ENCODE data around the gene ADAMTSL1.

The ADAMTSL1 gene

DNA sequence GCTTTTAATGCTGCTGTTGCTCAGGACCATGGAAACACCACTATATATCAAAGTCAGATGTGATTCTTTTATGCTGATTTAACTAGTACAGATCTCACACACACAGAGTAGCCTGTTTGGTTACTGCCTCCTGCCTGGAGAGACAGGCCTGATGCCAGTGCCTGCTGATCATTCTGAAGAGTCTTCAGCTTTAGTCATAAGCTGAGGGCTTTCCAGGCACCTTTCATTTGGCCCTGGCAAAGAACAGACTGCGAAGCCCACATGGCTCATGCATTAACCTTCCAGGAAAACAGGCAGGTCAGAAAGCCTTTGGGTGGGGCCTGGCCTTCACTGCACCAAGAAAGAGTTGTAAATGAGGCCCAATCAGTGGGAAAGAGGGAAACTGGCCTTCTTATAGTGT, 414.3 kb downstream of the ADAMTSL1 start:
- DNase-seq: no peak

DNA sequence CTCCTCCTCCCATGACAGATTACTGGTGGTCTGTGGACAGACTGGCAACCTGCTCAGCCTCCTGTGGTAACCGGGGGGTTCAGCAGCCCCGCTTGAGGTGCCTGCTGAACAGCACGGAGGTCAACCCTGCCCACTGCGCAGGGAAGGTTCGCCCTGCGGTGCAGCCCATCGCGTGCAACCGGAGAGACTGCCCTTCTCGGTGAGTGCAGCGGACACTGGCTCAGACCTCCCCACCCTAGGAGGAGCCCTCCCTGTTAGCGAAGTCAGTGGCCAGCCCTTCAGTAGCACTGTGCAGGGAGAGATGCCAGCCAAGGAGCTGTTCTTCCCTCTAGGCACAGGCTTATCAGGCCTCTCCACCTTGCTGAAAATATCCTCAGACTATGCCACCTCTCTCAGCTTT, 415.6 kb downstream of the ADAMTSL1 start:
- DNase-seq: no peak

DNA sequence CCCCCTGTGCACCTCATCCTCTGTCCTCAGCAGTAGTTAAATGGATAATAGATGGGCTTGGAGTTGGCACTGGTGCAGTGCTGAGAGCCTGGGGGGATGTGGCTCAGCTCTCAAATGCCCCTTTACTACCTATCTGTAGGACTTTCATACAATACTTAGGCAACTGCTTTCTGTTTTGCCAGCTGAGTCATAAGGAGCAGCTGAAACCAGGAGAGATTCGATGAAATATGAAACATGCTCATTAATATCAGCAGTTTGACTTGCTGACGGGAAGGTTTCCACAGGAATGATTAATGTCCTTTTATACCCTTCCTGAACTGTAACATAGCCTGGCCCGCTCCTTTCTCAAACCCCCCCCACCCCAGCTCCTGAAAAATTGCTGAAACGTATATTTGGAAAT, 416.4 kb downstream of the ADAMTSL1 start:
- DNase-seq: no peak

DNA sequence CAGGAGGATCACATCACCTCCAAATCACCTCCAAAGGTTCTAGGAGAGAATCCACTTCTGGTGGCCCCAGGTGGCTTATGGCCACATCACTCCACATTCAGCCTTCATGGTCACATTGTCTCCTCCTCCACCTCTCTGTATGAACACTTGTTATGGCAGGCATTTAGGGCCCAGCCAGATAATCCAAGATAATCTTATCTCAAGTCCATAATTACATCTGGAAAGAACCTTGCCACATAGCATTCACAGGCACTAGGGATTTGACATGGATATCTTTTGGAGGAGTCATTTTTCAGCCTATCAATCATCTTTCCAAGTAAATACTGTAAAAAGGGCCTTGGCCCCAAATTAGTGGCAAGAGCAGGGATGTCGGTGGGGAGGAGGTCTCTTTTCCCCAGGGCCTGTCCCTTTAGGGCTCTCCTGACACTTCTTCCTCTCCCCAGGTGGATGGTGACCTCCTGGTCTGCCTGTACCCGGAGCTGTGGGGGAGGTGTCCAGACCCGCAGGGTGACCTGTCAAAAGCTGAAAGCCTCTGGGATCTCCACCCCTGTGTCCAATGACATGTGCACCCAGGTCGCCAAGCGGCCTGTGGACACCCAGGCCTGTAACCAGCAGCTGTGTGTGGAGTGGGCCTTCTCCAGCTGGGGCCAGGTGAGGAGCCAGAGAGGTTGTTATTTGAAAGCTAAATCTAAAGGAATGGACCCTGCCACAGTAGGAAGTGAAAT, 418.2 kb downstream of the ADAMTSL1 start:
- DNase-seq: no peak

DNA sequence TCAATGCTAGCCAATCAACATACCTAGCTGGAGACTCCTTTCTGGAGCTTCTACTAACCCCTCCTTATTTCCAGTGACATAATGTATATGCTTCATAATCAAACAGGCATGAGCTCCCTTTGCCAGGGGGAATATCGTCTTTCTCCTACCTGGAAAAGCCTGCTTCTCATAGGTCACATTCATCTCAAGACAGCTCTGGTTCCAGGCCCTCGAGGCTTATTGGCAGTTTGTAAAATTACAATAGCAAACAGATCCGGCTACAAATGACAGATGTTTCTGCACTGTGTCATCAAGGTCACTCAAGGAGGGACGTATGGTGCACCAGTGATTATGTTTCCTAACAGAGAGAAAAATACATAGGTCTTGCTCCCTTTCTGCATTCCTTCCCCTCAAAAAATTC, 419.1 kb downstream of the ADAMTSL1 start:
- no peak for DNase-seq

DNA sequence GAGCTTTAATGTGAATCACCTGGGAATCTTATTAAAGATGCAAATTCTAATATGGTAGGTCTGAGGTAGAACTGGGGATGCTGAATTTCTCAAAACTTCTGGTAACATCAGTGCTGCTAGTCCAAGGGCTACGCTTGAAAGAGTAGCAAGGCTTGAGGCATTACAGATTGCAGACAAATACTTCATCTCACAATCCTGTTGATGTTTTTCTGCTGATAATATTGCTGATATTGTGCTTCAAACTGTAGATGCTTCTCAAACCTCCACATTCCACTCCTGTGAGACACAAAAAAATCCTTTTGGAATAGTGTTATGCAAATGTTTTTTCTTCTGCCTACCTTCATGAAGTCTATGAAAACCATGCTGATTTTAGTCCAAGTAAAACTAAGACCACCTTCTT, 419.5 kb downstream of the ADAMTSL1 start:
- DNase-seq: no peak

DNA sequence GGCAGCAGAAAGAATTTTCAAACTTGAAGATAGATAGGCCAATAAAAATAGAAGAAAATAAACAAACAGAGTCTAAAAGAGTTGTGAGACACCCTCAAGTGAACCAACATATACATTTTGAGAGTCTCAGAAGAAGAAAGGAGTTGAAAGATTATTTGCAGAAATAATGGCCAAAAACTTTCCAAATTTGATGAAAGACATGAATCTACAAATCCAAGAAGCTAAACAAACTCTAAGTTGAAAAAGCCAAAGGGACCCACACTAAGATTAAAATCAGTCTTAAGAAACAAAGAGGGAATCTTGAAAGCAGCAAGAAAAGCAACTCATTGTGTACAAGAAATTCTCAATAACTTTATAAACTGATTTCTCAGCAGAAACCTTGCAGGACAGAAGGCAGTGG, 422.1 kb downstream of the ADAMTSL1 start:
- DNase-seq: no peak

DNA sequence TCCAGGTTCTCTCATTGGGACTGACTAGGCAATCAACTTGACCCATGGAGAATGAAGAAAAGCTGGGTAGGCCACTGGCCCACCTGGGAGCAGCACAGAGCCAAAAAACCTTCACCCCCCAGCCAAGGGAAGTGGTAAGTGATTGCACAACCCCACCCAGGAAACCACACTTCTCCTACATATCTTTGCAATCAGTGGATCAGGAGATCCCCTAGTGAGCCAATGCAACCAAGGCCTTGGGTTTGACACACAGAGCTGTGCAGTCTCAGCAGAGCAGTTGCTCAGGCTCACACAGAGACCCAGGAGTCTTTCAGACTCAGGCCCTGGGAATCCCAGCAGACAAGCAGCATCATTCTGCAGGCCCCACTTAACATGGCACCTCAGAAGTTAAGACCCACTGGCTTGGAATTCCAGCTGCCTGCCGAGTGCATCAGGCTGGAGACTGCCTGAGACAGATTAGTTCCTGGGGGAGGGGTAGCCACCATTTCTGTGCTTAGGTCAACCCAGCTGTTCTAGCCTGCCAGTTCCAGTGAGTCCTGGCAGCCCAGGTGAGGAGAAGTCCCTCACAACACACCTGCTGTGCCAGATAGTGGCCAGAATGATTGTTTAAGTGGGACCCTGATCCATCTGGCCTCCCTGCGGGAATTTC, 422.7 kb downstream of the ADAMTSL1 start:
- DNase-seq: no peak

DNA sequence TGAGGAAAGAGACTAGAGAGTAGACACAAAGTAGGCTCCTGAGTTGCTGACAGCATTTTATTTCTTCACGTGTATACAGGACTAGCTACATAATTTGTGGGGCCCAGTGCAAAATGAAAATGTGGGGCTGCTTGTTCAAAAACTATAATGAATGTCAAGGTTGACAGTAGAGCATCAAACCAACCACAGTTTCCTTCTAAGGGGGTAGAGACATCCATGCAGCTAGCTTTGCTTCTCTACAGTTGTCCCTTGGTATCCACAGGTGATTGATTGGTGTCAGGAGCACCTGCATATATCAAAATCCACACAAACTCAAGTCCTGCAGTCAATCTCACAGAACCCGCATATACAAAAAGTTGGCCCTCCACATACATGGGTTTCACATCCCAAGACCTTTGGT, 429.5 kb downstream of the ADAMTSL1 start:
- no peak for DNase-seq

DNA sequence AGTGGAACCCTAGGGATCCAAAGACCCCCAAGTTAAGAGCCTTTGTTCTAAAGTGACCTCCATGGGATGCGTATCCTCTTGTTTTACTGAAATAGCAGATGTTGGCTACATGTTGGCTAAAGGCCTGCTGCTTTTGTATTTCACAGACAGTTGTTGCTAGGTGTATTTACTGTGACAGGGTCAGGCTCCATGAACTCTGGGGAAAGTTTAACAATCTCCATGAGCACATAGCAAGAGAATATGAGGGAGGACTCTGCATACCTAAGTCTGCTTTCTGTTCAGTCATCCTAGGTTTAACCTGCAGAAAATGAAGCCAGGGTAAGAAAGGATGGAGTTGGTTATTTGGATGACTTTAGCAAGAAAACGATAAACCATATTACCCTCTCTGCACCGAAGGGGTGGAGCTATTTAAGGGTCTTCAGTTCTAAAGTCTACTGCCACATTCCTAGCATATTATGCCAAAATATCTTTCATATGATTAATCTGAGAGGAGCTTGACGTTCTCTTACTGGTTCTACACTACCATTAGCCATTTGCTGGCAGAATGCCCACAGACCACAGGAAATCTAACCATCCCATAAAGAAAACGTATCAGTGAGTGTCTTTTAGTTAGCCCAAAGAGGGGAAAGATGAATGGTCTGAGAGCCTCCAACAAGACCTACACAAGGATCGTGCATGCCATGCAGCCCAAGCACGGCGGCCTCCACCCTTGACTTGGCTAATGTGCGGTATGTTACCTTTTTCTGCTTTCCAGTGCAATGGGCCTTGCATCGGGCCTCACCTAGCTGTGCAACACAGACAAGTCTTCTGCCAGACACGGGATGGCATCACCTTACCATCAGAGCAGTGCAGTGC, 431.3 kb downstream of the ADAMTSL1 start:
- DNase-seq: no peak

DNA sequence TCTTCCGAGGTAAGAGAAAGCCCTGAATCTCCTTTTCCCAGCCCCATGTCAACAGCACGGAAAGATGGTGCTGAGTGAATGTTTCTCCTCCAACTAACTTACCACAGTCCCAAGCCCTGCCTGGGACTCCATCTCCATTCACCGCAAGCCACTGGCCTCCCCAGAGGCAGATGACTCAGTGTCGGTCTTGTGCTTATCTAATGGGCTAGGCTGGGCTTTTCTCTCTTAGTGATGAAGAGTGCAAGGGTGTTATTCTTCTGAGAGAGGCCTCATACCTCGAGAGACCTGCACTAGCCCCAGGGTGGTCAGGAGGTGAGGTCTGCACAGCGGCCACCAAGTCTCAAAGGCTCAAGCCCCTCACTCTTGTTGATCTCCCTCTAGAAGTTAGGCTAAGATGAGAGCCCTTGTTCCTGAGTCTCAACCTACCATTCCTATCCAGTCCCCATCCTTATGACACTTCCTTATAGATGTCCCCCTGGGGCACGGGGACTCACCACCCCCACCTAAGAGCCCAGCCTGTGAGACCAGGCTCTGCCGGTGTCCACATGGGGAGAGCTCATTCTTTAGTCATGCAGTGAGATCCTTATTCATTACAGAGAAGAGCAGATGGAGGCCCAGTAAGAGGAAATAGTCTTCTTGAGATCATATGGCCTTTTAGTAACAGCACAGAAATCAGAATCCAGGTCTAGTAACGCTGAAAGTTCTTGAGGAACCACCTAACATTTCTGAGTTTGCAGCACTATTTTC, 432.1 kb downstream of the ADAMTSL1 start:
- DNase-seq: no peak

DNA sequence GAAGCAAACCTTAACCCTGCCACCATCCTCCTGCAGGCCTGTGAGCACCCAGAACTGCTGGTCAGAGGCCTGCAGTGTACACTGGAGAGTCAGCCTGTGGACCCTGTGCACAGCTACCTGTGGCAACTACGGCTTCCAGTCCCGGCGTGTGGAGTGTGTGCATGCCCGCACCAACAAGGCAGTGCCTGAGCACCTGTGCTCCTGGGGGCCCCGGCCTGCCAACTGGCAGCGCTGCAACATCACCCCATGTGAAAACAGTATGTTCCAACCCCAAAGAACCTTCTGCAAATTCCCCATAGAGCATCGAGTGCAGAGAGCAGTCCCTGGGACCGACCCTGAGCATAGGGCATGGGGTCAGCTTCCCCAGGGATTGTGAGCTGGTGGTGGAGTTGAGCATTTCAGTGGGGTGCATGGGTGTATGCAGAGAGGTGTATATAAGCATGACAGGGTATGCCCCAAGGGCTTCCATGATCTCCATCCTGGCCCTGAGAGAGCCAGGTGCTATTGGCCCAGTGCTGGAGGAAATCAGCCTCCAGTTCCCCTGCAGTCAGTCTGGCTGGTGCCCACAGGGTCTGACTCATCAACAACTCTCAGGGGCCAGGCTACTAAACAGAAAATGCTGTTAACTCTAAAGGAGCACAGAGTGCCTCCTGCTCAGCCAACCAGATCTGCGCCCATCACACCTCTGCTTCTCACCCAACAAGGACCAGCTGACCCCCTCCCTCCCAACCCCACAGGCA, 432.9 kb downstream of the ADAMTSL1 start:
- no peak for DNase-seq

DNA sequence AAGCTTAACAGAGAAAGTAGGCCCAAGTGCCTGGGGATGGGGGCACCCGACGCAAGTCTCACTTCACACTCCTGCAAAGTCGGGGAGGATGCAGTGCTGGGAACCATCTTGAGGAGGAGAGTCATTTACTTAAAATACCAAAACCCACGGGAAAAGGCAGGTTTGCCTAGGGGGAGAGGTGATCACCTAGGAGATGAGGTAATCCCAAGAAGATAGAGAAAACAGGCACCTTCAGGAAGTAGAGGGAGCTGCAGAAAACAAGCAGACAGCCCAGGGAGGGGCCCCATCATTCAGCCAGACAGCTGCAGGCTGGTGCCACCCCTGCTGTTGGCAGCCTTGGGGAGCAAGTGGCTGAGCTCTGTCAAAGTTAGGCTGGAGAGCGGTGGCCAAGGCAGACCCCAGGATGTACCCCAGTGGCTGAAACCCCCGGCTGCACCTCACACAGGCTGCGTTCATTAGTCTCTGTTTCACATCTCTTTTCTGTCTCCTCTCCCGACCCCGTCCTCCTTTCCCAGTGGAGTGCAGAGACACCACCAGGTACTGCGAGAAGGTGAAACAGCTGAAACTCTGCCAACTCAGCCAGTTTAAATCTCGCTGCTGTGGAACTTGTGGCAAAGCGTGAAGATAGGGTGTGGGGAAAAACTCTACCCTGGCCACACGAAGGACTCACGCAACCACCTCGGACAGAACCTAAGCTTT, 434.1 kb downstream of the ADAMTSL1 start:
- no peak for DNase-seq

DNA sequence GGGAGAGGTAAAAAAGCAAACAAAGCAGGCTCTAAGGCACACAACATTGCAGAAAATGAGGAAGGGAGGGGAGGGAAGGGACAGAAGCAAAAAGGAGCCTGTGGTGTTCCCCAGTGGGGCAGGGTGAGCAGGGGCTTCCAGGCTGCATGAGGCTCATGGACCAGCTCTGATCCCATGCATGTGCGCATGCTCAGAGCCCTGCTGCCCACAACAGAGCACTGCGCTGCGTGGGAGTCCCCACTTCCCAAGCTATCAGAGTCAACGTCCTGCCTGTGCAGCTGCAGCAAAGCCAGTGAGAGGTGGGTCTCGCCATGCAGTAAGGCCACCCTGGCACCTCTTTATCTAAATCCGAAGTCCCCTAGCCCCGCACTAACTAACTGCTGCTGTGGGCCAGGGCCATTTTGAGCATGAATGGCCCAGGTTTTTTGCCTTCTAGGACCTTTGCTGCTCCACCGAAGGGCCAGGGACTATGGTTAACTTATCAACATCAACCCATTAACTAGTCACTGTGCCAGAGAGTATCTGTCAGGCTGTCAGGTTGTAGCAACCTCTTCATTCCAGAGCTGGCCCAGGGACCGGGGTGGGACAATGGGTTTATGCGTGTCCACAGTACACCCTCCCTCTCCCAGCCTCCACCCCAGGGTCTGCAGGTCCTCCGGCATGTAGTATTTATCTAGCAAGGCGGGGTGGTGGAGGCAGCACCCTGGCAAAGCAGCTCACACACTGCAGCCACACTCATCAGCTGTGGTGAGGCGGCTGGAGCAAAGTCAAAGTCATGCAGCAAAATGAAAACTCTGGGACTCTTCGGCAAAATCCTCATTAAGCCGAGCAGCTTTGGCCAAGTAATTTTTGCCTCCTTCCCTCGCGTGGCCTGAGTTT, 435.4 kb downstream of the ADAMTSL1 start:
- no peak for DNase-seq

DNA sequence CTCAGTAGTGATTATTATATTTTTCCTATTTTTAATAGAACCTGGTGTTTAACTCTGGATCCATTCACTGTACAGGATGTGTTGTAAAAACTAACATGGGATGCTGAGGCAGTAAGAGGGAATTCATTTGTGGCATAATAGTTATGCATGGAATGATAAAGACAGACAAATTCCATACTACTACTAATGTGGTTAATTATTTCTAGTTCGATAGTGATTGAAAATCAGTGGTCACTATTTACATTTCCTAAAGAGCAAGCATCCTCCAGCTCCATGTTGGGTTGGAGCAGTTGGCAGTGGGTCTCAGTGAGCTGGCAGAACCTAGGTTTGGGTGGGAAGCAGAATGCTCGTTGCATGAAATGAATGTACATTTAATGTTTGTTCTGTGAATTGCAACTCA, 436.5 kb downstream of the ADAMTSL1 start:
- DNase-seq: no peak

DNA sequence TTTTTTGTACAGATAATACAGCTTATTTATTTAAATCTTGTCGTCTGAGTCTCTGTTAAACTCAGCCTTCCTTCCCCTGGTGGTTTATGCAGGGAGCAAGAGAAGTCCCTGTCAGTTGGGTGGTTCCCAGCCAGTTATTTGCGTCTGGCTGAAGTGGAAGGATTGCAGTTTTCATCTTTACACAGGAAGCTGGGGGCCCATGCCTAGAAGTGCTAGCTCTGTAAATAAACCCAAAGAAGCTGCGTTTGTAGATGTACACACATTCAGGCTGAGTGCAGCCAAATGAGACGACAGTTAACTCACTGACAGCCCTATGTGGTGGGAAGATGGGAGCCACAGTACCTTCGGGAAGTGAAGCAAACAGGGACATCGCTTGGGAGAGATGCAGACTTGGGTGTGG, 437.0 kb downstream of the ADAMTSL1 start:
- no peak for DNase-seq

DNA sequence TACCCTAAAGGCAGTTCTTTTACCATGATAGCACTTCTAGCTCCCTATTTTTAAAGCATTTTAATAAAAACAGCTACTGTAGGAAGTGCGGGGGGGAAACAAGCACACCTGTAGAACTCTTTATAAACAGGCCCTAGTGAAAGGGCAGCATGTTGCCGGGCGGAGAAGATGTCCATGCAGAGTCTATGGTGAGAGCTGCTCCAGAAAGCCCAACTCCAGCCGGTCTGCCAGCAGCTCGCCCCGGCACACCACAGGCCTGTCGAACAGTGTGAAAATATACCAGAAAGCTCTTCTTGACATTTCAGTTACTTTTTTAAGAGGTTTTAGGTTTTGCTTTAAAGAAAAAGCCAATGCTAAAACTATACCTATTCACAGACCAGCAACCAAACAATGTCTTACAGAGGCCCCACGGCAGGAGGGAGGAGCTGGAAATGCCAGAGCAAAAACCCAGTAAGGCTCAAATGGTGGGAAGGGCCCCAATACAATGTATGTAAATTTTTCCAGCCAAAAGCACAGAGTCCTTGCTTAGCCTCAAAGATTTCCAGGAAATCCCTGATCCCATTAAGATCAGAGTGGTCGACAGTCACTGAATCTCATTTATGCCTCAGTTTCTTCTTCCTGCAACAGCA, 437.9 kb downstream of the ADAMTSL1 start:
- no peak for DNase-seq

DNA sequence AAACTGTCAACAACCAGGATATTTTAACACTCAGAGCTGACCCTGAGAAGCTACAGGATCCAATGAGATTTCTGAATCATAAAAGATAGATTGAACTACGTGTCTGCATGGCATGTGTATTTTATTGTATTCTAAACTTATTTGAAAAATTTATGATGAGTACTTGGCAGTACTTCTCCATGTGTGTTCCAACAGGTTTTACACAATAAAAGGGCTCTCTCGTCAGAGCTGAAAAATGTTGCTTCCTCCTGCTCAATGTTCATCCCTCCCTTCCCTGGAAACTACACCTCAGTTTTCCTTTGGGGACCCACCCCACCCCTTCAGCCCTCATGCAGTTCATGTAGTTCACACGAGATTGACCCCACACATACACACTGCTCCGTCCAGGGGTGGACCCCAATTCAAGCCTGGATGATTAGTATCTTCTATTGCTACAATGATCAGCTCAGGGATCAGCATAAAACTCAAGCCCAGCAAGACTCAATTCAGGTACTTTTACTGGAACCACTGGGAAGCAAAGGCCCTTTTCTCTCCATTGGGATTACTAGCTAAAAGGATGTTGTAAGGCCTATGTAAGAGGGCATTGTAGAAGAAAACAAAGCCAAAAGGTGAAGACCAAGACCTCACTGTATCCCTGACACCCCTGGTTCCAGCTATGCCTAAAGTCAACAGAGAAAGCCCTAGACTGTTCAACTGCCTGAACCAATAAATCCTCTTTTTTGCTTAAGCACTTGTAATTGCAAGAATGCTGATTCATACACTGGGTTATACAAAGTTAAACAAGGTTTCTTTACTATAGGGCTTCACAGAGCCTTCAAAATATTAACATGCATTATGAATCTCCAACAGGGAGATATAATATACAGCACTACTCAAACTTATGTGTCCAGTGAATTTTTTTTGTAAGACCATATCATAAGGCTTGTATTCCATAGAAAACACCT, 446.5 kb downstream of the ADAMTSL1 start:
- no peak for DNase-seq
